ENCODE data around the gene MYDGF. TPM values are rescaled to one million over a fixed set of nuclear protein-coding genes. Genes with fewer than 3 reads are reported as not detected.
A peak's percentile ranks its signal among the peaks of the same experiment; 100 is the strongest.

The MYDGF gene
- total and polyA plus RNA-seq, 2 of the 13 experiments (the other 11 are each of a cell fraction or from before 2014, with no cell fraction given): 116 to 198 TPM

DNA sequence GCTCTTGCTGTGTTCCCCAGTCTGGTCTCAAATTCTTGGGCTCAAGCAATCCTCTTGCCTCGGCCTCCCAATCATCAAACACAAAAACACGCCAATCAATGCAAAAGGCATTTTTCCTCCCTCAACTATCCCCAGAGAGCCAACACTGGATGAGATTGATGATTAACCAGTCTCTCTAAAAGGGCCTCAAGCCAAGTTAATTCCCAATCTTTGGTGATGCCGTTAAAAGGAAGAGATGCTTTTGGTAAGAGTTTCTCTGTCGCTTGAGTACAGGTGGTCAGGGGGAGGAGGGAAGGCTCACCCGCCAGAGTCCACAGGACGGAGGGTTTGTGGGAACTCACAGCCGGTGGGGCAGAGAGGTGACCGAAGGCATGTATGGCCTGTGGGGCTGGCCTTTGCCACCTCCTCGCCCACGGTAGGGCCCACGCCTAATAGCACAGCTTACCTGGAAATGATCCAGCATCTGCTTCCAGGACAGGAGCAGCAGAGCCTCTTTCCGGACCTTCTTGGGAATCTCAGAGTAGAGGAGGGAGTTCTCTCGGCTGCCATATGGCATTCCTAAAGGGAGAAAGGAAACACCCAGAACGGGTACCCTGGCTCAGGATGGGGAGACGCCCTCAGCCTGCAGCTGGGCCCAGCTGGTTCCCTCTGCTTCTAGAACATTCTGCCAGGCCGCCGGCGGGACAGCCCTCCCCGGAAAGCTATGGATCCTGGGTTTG is 35.4 kb upstream of the MYDGF start (continued):
- TF ChIP-seq, protein P1, sequence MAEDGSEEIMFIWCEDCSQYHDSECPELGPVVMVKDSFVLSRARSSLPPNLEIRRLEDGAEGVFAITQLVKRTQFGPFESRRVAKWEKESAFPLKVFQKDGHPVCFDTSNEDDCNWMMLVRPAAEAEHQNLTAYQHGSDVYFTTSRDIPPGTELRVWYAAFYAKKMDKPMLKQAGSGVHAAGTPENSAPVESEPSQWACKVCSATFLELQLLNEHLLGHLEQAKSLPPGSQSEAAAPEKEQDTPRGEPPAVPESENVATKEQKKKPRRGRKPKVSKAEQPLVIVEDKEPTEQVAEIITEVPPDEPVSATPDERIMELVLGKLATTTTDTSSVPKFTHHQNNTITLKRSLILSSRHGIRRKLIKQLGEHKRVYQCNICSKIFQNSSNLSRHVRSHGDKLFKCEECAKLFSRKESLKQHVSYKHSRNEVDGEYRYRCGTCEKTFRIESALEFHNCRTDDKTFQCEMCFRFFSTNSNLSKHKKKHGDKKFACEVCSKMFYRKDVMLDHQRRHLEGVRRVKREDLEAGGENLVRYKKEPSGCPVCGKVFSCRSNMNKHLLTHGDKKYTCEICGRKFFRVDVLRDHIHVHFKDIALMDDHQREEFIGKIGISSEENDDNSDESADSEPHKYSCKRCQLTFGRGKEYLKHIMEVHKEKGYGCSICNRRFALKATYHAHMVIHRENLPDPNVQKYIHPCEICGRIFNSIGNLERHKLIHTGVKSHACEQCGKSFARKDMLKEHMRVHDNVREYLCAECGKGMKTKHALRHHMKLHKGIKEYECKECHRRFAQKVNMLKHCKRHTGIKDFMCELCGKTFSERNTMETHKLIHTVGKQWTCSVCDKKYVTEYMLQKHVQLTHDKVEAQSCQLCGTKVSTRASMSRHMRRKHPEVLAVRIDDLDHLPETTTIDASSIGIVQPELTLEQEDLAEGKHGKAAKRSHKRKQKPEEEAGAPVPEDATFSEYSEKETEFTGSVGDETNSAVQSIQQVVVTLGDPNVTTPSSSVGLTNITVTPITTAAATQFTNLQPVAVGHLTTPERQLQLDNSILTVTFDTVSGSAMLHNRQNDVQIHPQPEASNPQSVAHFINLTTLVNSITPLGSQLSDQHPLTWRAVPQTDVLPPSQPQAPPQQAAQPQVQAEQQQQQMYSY (CRISPR knock-in tag; IDR thresholded peaks at IDR 0.05): no peak
- no peak for TF ChIP-seq ZNF225 (CRISPR knock-in tag; IDR thresholded peaks at IDR 0.05)
- TF ChIP-seq MXD3 (CRISPR knock-in tag; IDR thresholded peaks at IDR 0.05): no peak
- peak; percentile 59; the same call in 1 of the 2 replicates for TF ChIP-seq ZNF12 (CRISPR knock-in tag; IDR thresholded peaks at IDR 0.05)
- TF ChIP-seq ESRRA (CRISPR knock-in tag; IDR thresholded peaks at IDR 0.05; ENCODE audit: low read depth): no peak; the same call in 1 of the 2 replicates
- no peak for TF ChIP-seq MTA3 (CRISPR knock-in tag; IDR thresholded peaks at IDR 0.05)
- TF ChIP-seq ARNT2 (CRISPR knock-in tag; IDR thresholded peaks at IDR 0.05; ENCODE audit: low read depth): no peak
- 0 out of 2 replicates have a peak, but pooled peaks have one; percentile 67 for TF ChIP-seq ZNF34 (CRISPR knock-in tag; IDR thresholded peaks at IDR 0.05; ENCODE audit: borderline replicate concordance)
- no peak for TF ChIP-seq TOE1 (CRISPR knock-in tag; IDR thresholded peaks at IDR 0.05)
- TF ChIP-seq ZNF331 (CRISPR knock-in tag; IDR thresholded peaks at IDR 0.05): no peak
- TF ChIP-seq KLF12 (CRISPR knock-in tag; IDR thresholded peaks at IDR 0.05; ENCODE audit: borderline replicate concordance): no peak
- no peak for TF ChIP-seq FOXM1 (CRISPR knock-in tag; IDR thresholded peaks at IDR 0.05)
- no peak for TF ChIP-seq RFXANK (CRISPR knock-in tag; IDR thresholded peaks at IDR 0.05)
- TF ChIP-seq THYN1 (CRISPR knock-in tag; IDR thresholded peaks at IDR 0.05; ENCODE audit: borderline replicate concordance, low read depth): no peak
- TF ChIP-seq ZNF253 (CRISPR knock-in tag; IDR thresholded peaks at IDR 0.05; ENCODE audit: borderline replicate concordance): no peak
- 0 out of 2 replicates have a peak, but pooled peaks have one; percentile 24 for TF ChIP-seq ZNF558 (CRISPR knock-in tag; IDR thresholded peaks at IDR 0.05; ENCODE audit: borderline replicate concordance)
- TF ChIP-seq SRF (IDR thresholded peaks at IDR 0.05; ENCODE audit: low read depth, low read length): no peak
- no peak for TF ChIP-seq MZF1 (CRISPR knock-in tag; IDR thresholded peaks at IDR 0.05; ENCODE audit: borderline replicate concordance)
- peak; percentile 30; the same call in 1 of the 2 replicates for TF ChIP-seq ZNF777 (CRISPR knock-in tag; IDR thresholded peaks at IDR 0.05)
- TF ChIP-seq ATF7-NPFF (CRISPR knock-in tag; IDR thresholded peaks at IDR 0.05; ENCODE audit: low read depth): no peak
- TF ChIP-seq RBAK (CRISPR knock-in tag; IDR thresholded peaks at IDR 0.05): no peak
- 0 out of 2 replicates have a peak, but pooled peaks have one; percentile 11 for TF ChIP-seq RERE (CRISPR knock-in tag; IDR thresholded peaks at IDR 0.05; ENCODE audit: low read depth)

All from HepG2 (cell line).